Calu3 (cell line): ENCODE measurements around the gene LARP1. TPM values are rescaled to one million over a fixed set of nuclear protein-coding genes. Genes with fewer than 3 reads are reported as not detected.

Experiments
- BruUV-seq: library from RNA; stranded (reverse); fragments of 400-500 nt; replicated peaks from 2 replicates; lab custom pipeline; 2021; lab: Mats Ljungman, UMichigan
- CTCF ChIA-PET: fragments of 300-600 bp; sonication (Branson Sonifier 250); formaldehyde crosslinking; loops from one replicate; lab custom pipeline; 2022; ENCODE audit warnings: antibody characterized with exemption; lab: Charles Lee
- DNase-seq: peaks from one replicate; pipeline ENCODE4 v3.0.0; 2022
- H3K27ac Mint-ChIP-seq: one replicate; pipeline ENCODE4 v1.8.0; 2022; ENCODE audit warnings: mixed read lengths; ENCODE audit not compliant: unreplicated experiment
- H3K27me3 Mint-ChIP-seq: one replicate; pipeline ENCODE4 v1.8.0; 2022; ENCODE audit warnings: mixed read lengths; ENCODE audit not compliant: unreplicated experiment
- H3K36me3 Mint-ChIP-seq: one replicate; pipeline ENCODE4 v1.8.0; 2022; ENCODE audit warnings: mild to moderate bottlenecking, moderate library complexity, mixed read lengths; ENCODE audit not compliant: insufficient read depth, unreplicated experiment
- H3K4me1 Mint-ChIP-seq: one replicate; pipeline ENCODE4 v1.8.0; 2022; ENCODE audit warnings: mild to moderate bottlenecking, low read depth, mixed read lengths; ENCODE audit not compliant: unreplicated experiment
- H3K4me3 Mint-ChIP-seq: one replicate; pipeline ENCODE4 v1.8.0; 2022; ENCODE audit warnings: mild to moderate bottlenecking, low read depth, moderate library complexity, mixed read lengths; ENCODE audit not compliant: unreplicated experiment
- H3K9me3 Mint-ChIP-seq: one replicate; pipeline ENCODE4 v1.8.0; 2022; ENCODE audit warnings: low read depth, mixed read lengths; ENCODE audit not compliant: unreplicated experiment
- intact Hi-C: fragments of 100-400 bp; cut with micrococcal nuclease; formaldehyde crosslinking; loops from one replicate; pipeline ENCODE4 v1.10.0; 2022; ENCODE audit not compliant: unreplicated experiment
- total RNA-seq: library from RNA; stranded (reverse); gene quantifications from 2 replicates; pipeline ENCODE4 v1.2.3, GENCODE V29; 2022
- TF ChIP-seq, protein P1 (sequence below): fragments of 200-600 bp; IDR thresholded peaks from one replicate; pipeline ENCODE4 v1.8.0; 2022; ENCODE audit warnings: antibody characterized with exemption; ENCODE audit not compliant: unreplicated experiment

The LARP1 gene
- total RNA-seq, 1 experiment from 2014 or later = 339 TPM

GRCh38 chr5:154761046-154761736 is 6.0 kb downstream of the LARP1 start:
- CTCF ChIA-PET = interaction anchor here (0.6 kb wide), 1 partner anchor 18 kb away, joined by 8 read pairs; no protein-coding TSS in a partner anchor
- H3K4me3 Mint-ChIP-seq = no peak overlapping the region
- H3K4me1 Mint-ChIP-seq = peaks cover 65% of the 10 kb centered on the region
- intact Hi-C loops = no loop called here
- H3K9me3 Mint-ChIP-seq = no peaks in the 10 kb centered on the region
- peak overlapping the region; percentile 28 for H3K27ac Mint-ChIP-seq
- TF ChIP-seq, protein P1, sequence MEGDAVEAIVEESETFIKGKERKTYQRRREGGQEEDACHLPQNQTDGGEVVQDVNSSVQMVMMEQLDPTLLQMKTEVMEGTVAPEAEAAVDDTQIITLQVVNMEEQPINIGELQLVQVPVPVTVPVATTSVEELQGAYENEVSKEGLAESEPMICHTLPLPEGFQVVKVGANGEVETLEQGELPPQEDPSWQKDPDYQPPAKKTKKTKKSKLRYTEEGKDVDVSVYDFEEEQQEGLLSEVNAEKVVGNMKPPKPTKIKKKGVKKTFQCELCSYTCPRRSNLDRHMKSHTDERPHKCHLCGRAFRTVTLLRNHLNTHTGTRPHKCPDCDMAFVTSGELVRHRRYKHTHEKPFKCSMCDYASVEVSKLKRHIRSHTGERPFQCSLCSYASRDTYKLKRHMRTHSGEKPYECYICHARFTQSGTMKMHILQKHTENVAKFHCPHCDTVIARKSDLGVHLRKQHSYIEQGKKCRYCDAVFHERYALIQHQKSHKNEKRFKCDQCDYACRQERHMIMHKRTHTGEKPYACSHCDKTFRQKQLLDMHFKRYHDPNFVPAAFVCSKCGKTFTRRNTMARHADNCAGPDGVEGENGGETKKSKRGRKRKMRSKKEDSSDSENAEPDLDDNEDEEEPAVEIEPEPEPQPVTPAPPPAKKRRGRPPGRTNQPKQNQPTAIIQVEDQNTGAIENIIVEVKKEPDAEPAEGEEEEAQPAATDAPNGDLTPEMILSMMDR = no peak
- H3K36me3 Mint-ChIP-seq = peaks cover 38% of the 10 kb centered on the region
- no peaks in the 10 kb centered on the region for H3K27me3 Mint-ChIP-seq
- BruUV-seq = no TSS peak
- DNase-seq = peak; percentile 21

- CTCF ChIA-PET = no interaction called here
- Mint-ChIP-seq H3K27ac (no peak overlapping the region), H3K4me3 (no peak overlapping the region), H3K27me3 (no peaks in the 10 kb centered on the region), H3K36me3 (peaks cover 30% of the 10 kb centered on the region), H3K9me3 (no peaks in the 10 kb centered on the region), H3K4me1 (peaks cover 74% of the 10 kb centered on the region)
- no peak for DNase-seq
- TF ChIP-seq, protein P1 = no peak
- BruUV-seq = no TSS peak
- intact Hi-C loops = no loop called here
These were observed 7.1 kb downstream of the LARP1 start for GRCh38 chr5:154762261-154762660.

GRCh38 chr5:154762700-154763099 is 7.5 kb downstream of the LARP1 start:
- Mint-ChIP-seq H3K4me1 (peaks cover 74% of the 10 kb centered on the region), H3K9me3 (no peaks in the 10 kb centered on the region), H3K4me3 (no peak overlapping the region), H3K36me3 (peaks cover 30% of the 10 kb centered on the region), H3K27me3 (no peaks in the 10 kb centered on the region), H3K27ac (no peak overlapping the region)
- intact Hi-C loops = no loop called here
- TF ChIP-seq, protein P1 = no peak
- no peak for DNase-seq
- CTCF ChIA-PET = interaction anchor here (0.7 kb wide), 2 partner anchors 10 to 174 kb away, joined by 4 to 5 read pairs; no protein-coding TSS in a partner anchor
- BruUV-seq = no TSS peak

GRCh38 chr5:154764967-154765366 is 9.8 kb downstream of the LARP1 start:
- TF ChIP-seq, protein P1 = no peak
- Mint-ChIP-seq H3K4me3 (no peak overlapping the region), H3K27me3 (no peaks in the 10 kb centered on the region), H3K9me3 (no peaks in the 10 kb centered on the region), H3K27ac (peak overlapping the region; percentile 44), H3K4me1 (peaks cover 69% of the 10 kb centered on the region), H3K36me3 (peaks cover 21% of the 10 kb centered on the region)
- BruUV-seq = no TSS peak
- CTCF ChIA-PET = no interaction called here
- DNase-seq = no peak
- intact Hi-C loops = no loop called here
